Measurements from ENCODE around the gene USP34. TPM values are rescaled to one million over a fixed set of nuclear protein-coding genes. Genes with fewer than 3 reads are reported as not detected.

USP34 gene
- total and polyA plus RNA-seq, 2 of the 8 experiments (the other 6 are each of a cell fraction or from before 2014, with no cell fraction given) = 56.7 to 91.7 TPM

DNA sequence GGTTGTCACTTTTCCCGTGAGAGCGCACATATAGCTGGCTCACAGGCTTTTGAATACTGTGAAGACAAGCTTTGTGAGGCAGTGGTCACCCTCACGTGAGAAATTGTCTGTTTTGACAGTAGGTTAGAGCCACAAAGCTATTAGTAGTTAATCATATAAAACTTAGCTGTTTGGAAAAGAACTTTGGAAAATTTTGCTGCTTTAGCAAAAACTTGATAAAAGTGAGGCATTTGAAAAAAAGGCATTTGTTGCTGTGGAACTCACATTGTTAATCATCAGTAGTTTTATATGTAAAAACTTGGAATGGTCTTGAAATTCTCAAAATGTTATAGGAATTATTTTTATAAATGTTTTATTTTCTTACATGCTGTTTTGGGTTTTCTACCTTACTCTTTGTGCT is 286.6 kb downstream of the USP34 start:
- Histone ChIP-seq H3K27ac (ENCODE audit: low read depth, low read length) (no peak overlapping the region), H4K91ac (replicated peaks; ENCODE audit: insufficient read length, low read length) (no peak overlapping the region), H3K79me2 (ENCODE audit: control insufficient read depth in 1 of 2, insufficient read depth in 2 of 2, low read length in 2 of 2) (peaks cover 0 to under 1% of the 10 kb centered on the region in 2 experiments; a peak in 1 of 4 replicates), H4K8ac (ENCODE audit: extremely low read depth, insufficient read depth, low read length) (no peak overlapping the region), H3K14ac (ENCODE audit: insufficient read length) (no peak overlapping the region), H2BK12ac (ENCODE audit: low read depth, low read length) (no peak overlapping the region), H3K27me3 (replicated peaks in 1 of 4; ENCODE audit: control insufficient read depth in 3 of 4, extremely low read depth in 1 of 4, insufficient read depth in 3 of 4, low read length in 3 of 4) (no peaks in the 10 kb centered on the region), H4K20me1 (replicated peaks in 1 of 2; ENCODE audit: control insufficient read depth in 1 of 2, insufficient read depth in 2 of 2, low read length in 2 of 2) (peaks cover 3 to 4% of the 10 kb centered on the region in 2 experiments), H3K23me2 (ENCODE audit: low read depth, low read length) (no peaks in the 10 kb centered on the region; the same call in 1 of the 2 replicates), H3K79me1 (ENCODE audit: low read depth, low read length) (no peaks in the 10 kb centered on the region; the same call in 1 of the 2 replicates), H3K36me3 (ENCODE audit: control insufficient read depth in 2 of 4, insufficient read depth in 4 of 4, low read length in 3 of 4) (peaks cover 18 to 88% (median 52%) of the 10 kb centered on the region in 4 experiments; a peak in 7 of 8 replicates), H3K4me3 (ENCODE audit: extremely low read depth in 1 of 4, insufficient read depth in 2 of 4, low read depth in 3 of 4, low read length in 4 of 4) (no peak overlapping the region), H3K4me2 (ENCODE audit: insufficient read depth in 1 of 2, low read depth in 2 of 2, low read length in 2 of 2) (no peak overlapping the region), H3K56ac (replicated peaks; ENCODE audit: insufficient read length, low read depth, low read length) (no peak overlapping the region), H2AFZ (ENCODE audit: low read length) (no peak overlapping the region), H3K4ac (replicated peaks; ENCODE audit: insufficient read length, low read depth, low read length) (no peak overlapping the region), H3K18ac (ENCODE audit: extremely low read depth, low read length) (no peak overlapping the region), H2BK20ac (ENCODE audit: low read length) (no peak overlapping the region), H3K9ac (replicated peaks in 1 of 4; ENCODE audit: extremely low read depth in 1 of 4, low read depth in 3 of 4, low read length in 3 of 4) (no peak overlapping the region), H2BK120ac (replicated peaks; ENCODE audit: low read depth, low read length) (no peak overlapping the region), H2AK5ac (ENCODE audit: low read depth, low read length) (no peak overlapping the region), H4K5ac (ENCODE audit: insufficient read length, low read depth, low read length) (no peak overlapping the region), H3K23ac (ENCODE audit: insufficient read length) (no peak overlapping the region), H2BK5ac (ENCODE audit: low read depth, low read length) (no peak overlapping the region), H3K4me1 (replicated peaks in 1 of 4; ENCODE audit: control insufficient read depth in 3 of 4, insufficient read depth in 4 of 4, low read length in 3 of 4) (peaks cover 3 to 7% (median 3%) of the 10 kb centered on the region in 4 experiments; a peak in 3 of 7 replicates), H2BK15ac (ENCODE audit: low read length) (no peak overlapping the region), H3K9me3 (ENCODE audit: insufficient read depth in 2 of 2, low read depth in 1 of 2, low read length in 1 of 2) (no peaks in the 10 kb centered on the region)
- FAIRE-seq (no peak), DNase-seq (ENCODE audit: low read depth in 1 of 2, low spot score in 2 of 2) (no peak)
- ChIA-PET CTCF (ENCODE audit: partially characterized antibody) (interaction anchor here (0.6 to 1.1 kb wide), 2 partner anchors 10 to 612 kb away, joined by 3 read pairs; no protein-coding TSS in a partner anchor), POLR2A (ENCODE audit: partially characterized antibody) (interaction anchor here (1.2 to 2.5 kb wide), 4 partner anchors 8 to 14 kb away, joined by 3 to 12 read pairs (median 4); no protein-coding TSS in a partner anchor)
- WGBS, 2 experiments (ENCODE audit: extremely low coverage in 1 of 2, insufficient coverage in 1 of 2, insufficient read length in 1 of 2, insufficient replicate concordance in 2 of 2, low coverage in 1 of 2, low lambda C conversion rate in 2 of 2, missing lambda C conversion rate in 1 of 2) = 90% methylated on average over 3 of the region's 3 CpGs; no CpG with 5 or more reads in 1 of the 2 experiments
- TF ChIP-seq BCL11A (IDR thresholded peaks at IDR 0.05; ENCODE audit: low read depth in 2 of 2, low read length in 2 of 2) = no peak
- TF ChIP-seq FOSL1 (IDR thresholded peaks at IDR 0.05; ENCODE audit: insufficient read depth, low read depth, low read length) = no peak
- no peak for TF ChIP-seq RXRA (IDR thresholded peaks at IDR 0.05; ENCODE audit: insufficient read depth, low read depth, low read length)
- TF ChIP-seq YY1 (IDR thresholded peaks at IDR 0.05; ENCODE audit: low read depth, low read length) = no peak
- TF ChIP-seq KDM4A (IDR thresholded peaks at IDR 0.05; ENCODE audit: low read depth, low read length, severe bottlenecking) = no peak
- TF ChIP-seq RNF2 (IDR thresholded peaks at IDR 0.05; ENCODE audit: borderline replicate concordance, low read depth, low read length, missing control alignments, poor library complexity, severe bottlenecking) = no peak
- no peak for TF ChIP-seq CBX8 (IDR thresholded peaks at IDR 0.05; ENCODE audit: borderline replicate concordance, low read depth, low read length)
- TF ChIP-seq SP2 (IDR thresholded peaks at IDR 0.05; ENCODE audit: low read length) = no peak
- TF ChIP-seq SIRT6 (IDR thresholded peaks at IDR 0.05; ENCODE audit: low read length) = no peak
- no peak for TF ChIP-seq GTF2F1 (IDR thresholded peaks at IDR 0.05; ENCODE audit: borderline replicate concordance, low read depth, low read length)
- no peak for TF ChIP-seq KDM5A (IDR thresholded peaks at IDR 0.05; ENCODE audit: low read length)
- TF ChIP-seq, protein P1, sequence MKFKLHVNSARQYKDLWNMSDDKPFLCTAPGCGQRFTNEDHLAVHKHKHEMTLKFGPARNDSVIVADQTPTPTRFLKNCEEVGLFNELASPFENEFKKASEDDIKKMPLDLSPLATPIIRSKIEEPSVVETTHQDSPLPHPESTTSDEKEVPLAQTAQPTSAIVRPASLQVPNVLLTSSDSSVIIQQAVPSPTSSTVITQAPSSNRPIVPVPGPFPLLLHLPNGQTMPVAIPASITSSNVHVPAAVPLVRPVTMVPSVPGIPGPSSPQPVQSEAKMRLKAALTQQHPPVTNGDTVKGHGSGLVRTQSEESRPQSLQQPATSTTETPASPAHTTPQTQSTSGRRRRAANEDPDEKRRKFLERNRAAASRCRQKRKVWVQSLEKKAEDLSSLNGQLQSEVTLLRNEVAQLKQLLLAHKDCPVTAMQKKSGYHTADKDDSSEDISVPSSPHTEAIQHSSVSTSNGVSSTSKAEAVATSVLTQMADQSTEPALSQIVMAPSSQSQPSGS (IDR thresholded peaks at IDR 0.05; ENCODE audit: low read length) = no peak

Measured in H1 (cell line).